GM23248 (cell line): ENCODE data around the gene ZFP64.

Experiments
- EZH2 ChIP-seq: fragments of 200-600 bp; sonication (generic); IDR thresholded peaks from 2 replicates; pipeline ENCODE4 v1.6.1; 2018; ENCODE audit warnings: antibody characterized with exemption, mild to moderate bottlenecking; ENCODE audit not compliant: insufficient read depth, poor library complexity, severe bottlenecking
- EZH2phosphoT487 ChIP-seq: fragments of 200-600 bp; sonication (generic); IDR thresholded peaks from 2 replicates; pipeline ENCODE4 v1.6.1; 2018; ENCODE audit warnings: antibody characterized with exemption, moderate library complexity, mild to moderate bottlenecking, low read depth; ENCODE audit not compliant: insufficient read depth

- TF ChIP-seq EZH2 (no peak), EZH2phosphoT487 (no peak)
Observed at GRCh38 chr20:52129611-52130010, 62.0 kb downstream of the ZFP64 start.
